ENCODE data around the gene PDIA3.

DNA sequence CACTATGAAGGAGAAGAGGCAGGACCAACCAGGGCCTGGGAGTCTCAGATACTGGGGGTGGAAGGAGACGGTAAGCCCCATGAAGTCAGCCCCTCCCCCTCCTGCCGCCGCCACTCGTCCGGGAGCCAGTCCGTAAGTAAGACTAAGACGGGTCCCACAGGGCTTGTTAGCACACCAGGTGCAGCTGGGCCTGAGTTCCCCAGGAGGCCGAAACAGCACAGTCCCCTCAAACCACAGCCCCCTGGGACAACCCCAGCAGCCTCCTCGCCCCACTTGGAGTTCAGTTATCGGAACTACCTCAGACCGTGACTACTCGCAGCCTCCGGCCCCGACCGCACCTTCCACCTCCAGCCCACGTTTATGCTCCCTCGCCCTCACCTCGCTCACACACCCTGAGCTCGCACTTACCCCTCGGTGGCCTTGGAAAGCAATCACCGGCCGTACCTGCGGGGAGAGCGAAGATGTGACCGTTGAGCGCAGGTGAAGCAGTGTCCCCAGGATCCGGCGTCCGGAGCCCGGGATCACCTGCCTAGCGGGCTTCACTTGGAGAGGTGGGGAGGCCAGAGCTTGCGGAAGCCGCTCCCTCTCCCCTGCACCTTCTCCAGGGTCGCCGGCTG, 30.0 kb downstream of the PDIA3 start:
- TF ChIP-seq, protein P1, sequence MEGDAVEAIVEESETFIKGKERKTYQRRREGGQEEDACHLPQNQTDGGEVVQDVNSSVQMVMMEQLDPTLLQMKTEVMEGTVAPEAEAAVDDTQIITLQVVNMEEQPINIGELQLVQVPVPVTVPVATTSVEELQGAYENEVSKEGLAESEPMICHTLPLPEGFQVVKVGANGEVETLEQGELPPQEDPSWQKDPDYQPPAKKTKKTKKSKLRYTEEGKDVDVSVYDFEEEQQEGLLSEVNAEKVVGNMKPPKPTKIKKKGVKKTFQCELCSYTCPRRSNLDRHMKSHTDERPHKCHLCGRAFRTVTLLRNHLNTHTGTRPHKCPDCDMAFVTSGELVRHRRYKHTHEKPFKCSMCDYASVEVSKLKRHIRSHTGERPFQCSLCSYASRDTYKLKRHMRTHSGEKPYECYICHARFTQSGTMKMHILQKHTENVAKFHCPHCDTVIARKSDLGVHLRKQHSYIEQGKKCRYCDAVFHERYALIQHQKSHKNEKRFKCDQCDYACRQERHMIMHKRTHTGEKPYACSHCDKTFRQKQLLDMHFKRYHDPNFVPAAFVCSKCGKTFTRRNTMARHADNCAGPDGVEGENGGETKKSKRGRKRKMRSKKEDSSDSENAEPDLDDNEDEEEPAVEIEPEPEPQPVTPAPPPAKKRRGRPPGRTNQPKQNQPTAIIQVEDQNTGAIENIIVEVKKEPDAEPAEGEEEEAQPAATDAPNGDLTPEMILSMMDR (IDR thresholded peaks at IDR 0.05), result no peak
- no peak for TF ChIP-seq POLR2A (IDR thresholded peaks at IDR 0.05)
